ENCODE measurements around the gene TNFRSF8. TPM values are rescaled to one million over a fixed set of nuclear protein-coding genes. Genes with fewer than 3 reads are reported as not detected.

Gene TNFRSF8
- 0.31 to 0.53 TPM (median 0.41 TPM) in 3 replicates for total RNA-seq

DNA sequence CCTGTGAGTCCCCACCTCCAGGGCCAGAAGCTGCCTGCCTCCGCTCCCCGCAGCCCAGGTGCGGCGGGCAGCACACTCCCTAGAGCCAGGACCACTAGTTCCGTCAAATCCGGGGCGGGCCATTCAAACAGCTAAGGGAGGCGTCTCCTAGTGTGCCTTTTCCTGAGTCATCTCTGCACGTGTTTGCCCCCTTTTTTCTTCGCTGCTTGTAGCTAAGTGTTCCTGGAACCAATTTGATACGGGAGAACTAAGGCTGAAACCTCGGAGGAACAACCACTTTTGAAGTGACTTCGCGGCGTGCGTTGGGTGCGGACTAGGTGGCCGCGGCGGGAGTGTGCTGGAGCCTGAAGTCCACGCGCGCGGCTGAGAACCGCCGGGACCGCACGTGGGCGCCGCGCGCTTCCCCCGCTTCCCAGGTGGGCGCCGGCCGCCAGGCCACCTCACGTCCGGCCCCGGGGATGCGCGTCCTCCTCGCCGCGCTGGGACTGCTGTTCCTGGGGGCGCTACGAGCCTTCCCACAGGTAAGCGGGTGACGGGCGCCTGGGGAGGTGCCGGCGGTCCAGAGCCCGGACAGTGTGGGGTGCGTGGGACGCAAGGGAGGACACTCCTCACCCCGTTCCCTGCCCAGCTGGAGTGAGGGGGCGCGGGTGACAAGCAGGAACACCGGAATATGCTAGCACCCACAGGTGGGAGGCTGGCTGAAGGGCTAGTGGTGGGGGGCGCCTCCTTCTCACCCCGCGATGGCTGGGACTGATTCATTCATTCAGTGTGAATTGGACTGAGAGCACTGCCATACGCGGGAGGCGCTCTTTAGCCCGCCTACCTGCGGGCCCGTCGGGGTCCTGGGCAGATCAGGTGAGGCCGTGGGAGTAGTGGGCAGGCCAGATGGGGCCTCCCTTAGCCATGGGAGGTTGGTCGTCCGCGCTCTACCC, at the start of gene TNFRSF8:
Gene TNFRSF8, plus strand, starts transcription at position 163 of the 932 bp plus-strand sequence. Its CDS starts 296 bp downstream, at position 459.
- Mint-ChIP-seq H3K36me3 (no peaks in the 10 kb centered on the region), H3K27ac (no peak within 1 kb of the TSS), H3K4me1 (peaks cover 30% of the 10 kb centered on the region), H3K27me3 (ENCODE audit: low read depth) (peaks cover 75% of the 10 kb centered on the region), H3K9me3 (peaks cover 4% of the 10 kb centered on the region), H3K4me3 (peak within 1 kb of the TSS; percentile 45)
- TF ChIP-seq, protein P1, sequence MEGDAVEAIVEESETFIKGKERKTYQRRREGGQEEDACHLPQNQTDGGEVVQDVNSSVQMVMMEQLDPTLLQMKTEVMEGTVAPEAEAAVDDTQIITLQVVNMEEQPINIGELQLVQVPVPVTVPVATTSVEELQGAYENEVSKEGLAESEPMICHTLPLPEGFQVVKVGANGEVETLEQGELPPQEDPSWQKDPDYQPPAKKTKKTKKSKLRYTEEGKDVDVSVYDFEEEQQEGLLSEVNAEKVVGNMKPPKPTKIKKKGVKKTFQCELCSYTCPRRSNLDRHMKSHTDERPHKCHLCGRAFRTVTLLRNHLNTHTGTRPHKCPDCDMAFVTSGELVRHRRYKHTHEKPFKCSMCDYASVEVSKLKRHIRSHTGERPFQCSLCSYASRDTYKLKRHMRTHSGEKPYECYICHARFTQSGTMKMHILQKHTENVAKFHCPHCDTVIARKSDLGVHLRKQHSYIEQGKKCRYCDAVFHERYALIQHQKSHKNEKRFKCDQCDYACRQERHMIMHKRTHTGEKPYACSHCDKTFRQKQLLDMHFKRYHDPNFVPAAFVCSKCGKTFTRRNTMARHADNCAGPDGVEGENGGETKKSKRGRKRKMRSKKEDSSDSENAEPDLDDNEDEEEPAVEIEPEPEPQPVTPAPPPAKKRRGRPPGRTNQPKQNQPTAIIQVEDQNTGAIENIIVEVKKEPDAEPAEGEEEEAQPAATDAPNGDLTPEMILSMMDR (IDR thresholded peaks at IDR 0.05; ENCODE audit: unreplicated experiment) = no peak
- no peak for DNase-seq (ENCODE audit: low spot score in 2 of 2, unreplicated experiment in 2 of 2)

DNA sequence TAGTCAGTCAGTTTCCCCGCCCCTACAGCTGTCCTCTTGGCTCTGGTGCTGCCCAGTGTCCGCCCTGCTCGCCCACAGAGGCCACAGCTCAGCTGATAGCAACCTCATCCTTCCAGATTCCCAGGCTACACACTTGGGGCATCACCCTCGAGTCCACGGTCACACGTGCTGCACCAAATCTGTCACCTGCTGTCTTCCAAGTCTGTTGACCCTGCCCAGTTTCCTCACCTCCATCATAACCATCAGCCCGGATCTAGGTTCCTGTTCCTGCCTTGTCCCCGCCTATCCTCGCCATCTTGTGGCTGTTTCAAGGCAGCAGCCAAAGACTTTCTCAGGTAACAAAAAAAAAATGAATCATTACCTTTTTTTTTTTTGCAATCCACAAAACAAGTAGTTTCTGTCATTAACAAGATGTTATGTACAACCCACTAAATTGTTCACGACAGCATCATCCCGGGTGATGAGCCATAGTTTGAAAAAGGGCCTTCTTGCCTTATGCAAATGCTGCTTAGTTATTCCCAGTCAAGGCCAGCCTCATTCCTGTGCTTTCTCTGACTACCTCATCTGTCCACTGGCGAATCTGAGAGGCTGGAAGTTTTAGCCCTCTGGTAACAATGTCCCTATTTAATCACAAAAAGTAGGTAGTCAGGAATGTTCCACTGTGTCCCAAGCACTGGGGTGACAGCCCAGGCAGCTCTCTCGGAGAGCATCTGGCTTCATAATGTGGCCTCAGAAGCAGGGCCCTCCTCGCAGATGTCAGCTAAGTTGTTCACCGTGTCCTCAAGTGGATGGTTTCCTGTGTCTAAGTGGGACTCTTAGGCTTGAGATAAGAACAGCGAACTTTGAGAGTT, 48.7 kb upstream of the TNFRSF8 start:
- H3K27me3 Mint-ChIP-seq (ENCODE audit: low read depth) = no peaks in the 10 kb centered on the region
- H3K27ac Mint-ChIP-seq = peak overlapping the region; percentile 45
- H3K4me1 Mint-ChIP-seq = peaks cover 3% of the 10 kb centered on the region
- no peak overlapping the region for H3K4me3 Mint-ChIP-seq
- H3K9me3 Mint-ChIP-seq = no peaks in the 10 kb centered on the region
- H3K36me3 Mint-ChIP-seq = peaks cover 23% of the 10 kb centered on the region
- TF ChIP-seq, protein P1 (IDR thresholded peaks at IDR 0.05; ENCODE audit: unreplicated experiment) = peak; percentile 17
- DNase-seq (ENCODE audit: low spot score in 2 of 2, unreplicated experiment in 2 of 2) = no peak

DNA sequence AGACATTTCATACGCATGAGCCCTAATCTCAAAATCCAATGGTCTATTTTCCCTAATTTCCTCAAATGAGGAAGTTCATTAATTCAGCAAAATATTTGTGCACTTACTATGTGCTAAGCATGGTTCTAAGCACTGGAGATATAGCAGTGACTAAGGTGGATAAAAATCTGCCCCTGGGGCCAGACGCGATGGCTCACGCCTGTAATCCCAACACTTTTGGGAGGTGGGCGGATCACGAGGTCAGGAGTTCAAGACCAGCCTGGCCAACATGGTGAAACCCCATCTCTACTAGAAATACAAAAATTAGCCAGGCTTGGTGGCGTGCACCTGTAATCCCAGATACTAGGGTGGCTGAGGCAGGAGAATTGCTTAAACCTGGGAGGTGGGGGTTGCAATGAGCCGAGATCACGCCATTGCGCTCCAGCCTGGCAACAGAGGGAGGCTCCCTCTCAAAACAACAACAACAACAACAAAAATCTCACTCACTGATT, 48.1 kb upstream of the TNFRSF8 start:
- no peak overlapping the region for H3K4me3 Mint-ChIP-seq
- no peak for DNase-seq (ENCODE audit: low spot score in 2 of 2, unreplicated experiment in 2 of 2)
- TF ChIP-seq, protein P1 (IDR thresholded peaks at IDR 0.05; ENCODE audit: unreplicated experiment) = no peak
- H3K9me3 Mint-ChIP-seq = no peaks in the 10 kb centered on the region
- H3K4me1 Mint-ChIP-seq = peaks cover 4% of the 10 kb centered on the region
- H3K27me3 Mint-ChIP-seq (ENCODE audit: low read depth) = no peaks in the 10 kb centered on the region
- peak overlapping the region; percentile 45 for H3K27ac Mint-ChIP-seq
- peaks cover 17% of the 10 kb centered on the region for H3K36me3 Mint-ChIP-seq

DNA sequence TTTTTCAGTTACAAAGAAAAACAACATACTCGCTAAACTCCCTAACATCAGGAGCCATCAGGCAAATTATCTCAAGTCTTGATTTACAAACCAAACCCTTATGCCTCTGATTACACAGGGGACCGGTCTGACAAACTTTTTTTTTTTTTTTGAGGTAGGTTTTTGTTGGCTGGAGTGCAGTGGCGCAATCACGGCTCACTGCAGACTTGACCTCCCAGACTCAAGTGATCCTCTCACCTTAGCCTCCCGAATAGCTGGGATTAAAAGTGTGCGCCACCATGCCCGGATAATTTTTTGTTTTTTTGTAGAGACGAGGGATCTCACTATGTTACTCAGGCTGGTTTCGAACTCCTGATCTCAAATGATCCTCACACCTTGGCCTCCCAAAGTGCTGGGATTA, 47.6 kb upstream of the TNFRSF8 start:
- DNase-seq (ENCODE audit: low spot score in 2 of 2, unreplicated experiment in 2 of 2) = no peak
- Mint-ChIP-seq H3K27me3 (ENCODE audit: low read depth) (no peaks in the 10 kb centered on the region), H3K4me3 (no peak overlapping the region), H3K27ac (no peak overlapping the region), H3K4me1 (peaks cover 4% of the 10 kb centered on the region), H3K36me3 (peaks cover 14% of the 10 kb centered on the region), H3K9me3 (no peaks in the 10 kb centered on the region)
- TF ChIP-seq, protein P1 (IDR thresholded peaks at IDR 0.05; ENCODE audit: unreplicated experiment) = no peak

DNA sequence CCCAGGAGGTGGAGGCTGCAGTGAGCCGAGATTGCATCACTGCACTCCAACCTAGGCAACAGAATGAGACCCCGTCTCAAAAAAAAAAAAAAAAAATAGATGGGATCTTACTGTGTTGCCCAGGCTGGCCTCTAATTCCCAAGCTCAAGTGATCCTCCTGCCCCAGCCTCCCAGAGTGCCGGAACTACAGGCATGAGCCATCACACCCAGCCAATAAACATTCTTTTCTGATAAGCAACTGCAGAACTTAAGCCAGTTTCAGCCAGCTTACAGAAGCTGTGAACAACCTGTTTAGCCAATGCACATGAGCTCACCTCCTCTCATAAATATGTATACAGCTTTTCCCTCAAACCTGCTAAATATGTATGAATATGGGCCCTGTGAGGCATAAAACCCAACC, 46.9 kb upstream of the TNFRSF8 start:
- peaks cover 4% of the 10 kb centered on the region for H3K4me1 Mint-ChIP-seq
- peaks cover 10% of the 10 kb centered on the region for H3K36me3 Mint-ChIP-seq
- no peak overlapping the region for H3K4me3 Mint-ChIP-seq
- no peaks in the 10 kb centered on the region for H3K9me3 Mint-ChIP-seq
- TF ChIP-seq, protein P1 (IDR thresholded peaks at IDR 0.05; ENCODE audit: unreplicated experiment) = no peak
- no peak for DNase-seq (ENCODE audit: low spot score in 2 of 2, unreplicated experiment in 2 of 2)
- H3K27ac Mint-ChIP-seq = no peak overlapping the region
- no peaks in the 10 kb centered on the region for H3K27me3 Mint-ChIP-seq (ENCODE audit: low read depth)

Measured in mesothelial cell of epicardium (in vitro differentiated cells).